Measurements from ENCODE around the gene HACD2. TPM values are rescaled to one million over a fixed set of nuclear protein-coding genes. Genes with fewer than 3 reads are reported as not detected.

HACD2 gene
- total RNA-seq, 1 experiment from 2014 or later, result 27.4 TPM

DNA sequence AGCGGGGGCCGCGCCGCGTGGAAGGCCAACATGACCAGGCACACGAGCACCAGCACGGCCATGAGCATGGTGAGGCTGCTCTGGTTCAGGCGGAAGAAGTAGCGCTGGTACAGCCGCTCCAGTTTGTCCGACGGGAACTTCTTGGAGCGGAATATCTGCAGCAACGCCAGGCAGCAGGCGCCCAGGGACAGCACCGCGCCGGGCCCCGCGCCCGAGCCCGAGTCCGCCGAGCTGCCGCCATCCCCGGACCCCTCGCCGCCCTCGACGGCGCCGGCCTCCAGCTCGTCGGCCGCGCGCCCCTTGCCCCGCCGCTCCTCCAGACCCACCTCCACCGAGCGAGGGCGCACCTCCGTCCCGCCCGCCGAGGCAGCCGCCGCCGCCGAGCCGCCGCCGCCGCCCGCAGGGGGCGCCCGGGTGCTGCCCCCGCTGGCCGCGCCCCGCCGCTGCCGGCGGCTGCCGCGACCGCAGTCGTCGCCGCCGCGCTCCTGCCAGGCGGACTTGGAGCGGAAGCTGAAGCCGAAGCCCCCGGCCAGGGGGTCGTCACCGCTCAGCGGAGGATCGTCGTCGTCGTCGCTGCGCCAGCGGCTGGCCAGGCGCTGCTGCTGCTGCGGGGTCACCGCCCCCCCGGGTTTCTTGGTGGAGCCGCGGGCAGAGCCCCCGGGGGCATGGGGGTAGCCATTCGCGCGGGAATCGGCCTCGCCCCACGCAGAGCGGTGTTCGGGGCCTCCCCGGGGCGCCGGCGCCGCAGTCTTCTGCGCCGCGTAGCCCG is 136.9 kb downstream of the HACD2 start:
- H3K23me2 ChIP-seq (ENCODE audit: insufficient read length, low read depth, low read length, poor library complexity, severe bottlenecking), result peaks cover 9% of the 10 kb centered on the region
- H3K79me2 ChIP-seq (ENCODE audit: insufficient read depth, low read length), result no peaks in the 10 kb centered on the region
- TF ChIP-seq, protein P1, sequence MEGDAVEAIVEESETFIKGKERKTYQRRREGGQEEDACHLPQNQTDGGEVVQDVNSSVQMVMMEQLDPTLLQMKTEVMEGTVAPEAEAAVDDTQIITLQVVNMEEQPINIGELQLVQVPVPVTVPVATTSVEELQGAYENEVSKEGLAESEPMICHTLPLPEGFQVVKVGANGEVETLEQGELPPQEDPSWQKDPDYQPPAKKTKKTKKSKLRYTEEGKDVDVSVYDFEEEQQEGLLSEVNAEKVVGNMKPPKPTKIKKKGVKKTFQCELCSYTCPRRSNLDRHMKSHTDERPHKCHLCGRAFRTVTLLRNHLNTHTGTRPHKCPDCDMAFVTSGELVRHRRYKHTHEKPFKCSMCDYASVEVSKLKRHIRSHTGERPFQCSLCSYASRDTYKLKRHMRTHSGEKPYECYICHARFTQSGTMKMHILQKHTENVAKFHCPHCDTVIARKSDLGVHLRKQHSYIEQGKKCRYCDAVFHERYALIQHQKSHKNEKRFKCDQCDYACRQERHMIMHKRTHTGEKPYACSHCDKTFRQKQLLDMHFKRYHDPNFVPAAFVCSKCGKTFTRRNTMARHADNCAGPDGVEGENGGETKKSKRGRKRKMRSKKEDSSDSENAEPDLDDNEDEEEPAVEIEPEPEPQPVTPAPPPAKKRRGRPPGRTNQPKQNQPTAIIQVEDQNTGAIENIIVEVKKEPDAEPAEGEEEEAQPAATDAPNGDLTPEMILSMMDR (conservative IDR thresholded peaks at IDR 0.05), result peak; percentile 49; the same call in 2 of the 3 replicates
- peaks cover 9% of the 10 kb centered on the region; the same call in 1 of the 2 replicates for H3K27me3 ChIP-seq (ENCODE audit: insufficient read depth, low read length)
- no peak overlapping the region for H2BK20ac ChIP-seq (ENCODE audit: low read depth, low read length, poor library complexity, severe bottlenecking)
- H3K14ac ChIP-seq (ENCODE audit: insufficient read depth, low read length), result no peak overlapping the region; the same call in 1 of the 2 replicates
- peak; percentile 70 for DNase-seq
- H2BK15ac ChIP-seq (ENCODE audit: low read depth, low read length), result no peak overlapping the region
- no peak overlapping the region for H4K8ac ChIP-seq (replicated peaks; ENCODE audit: insufficient read length, low read depth, low read length)
- Mint-ChIP-seq H3K36me3 (ENCODE audit: insufficient read depth in 1 of 3, low read depth in 3 of 3) (no peaks in the 10 kb centered on the region; a peak in 1 of 7 replicates), H3K4me3 (peak overlapping the region in 1 of 2 experiments; percentile 57; a peak in 1 of 5 replicates), H3K27ac (no peak overlapping the region), H3K27me3 (ENCODE audit: low read depth) (peaks cover 70% of the 10 kb centered on the region), H3K9me3 (0 out of 5 replicates have a peak, but pooled peaks cover 0 to 2% of the 10 kb centered on the region in 2 experiments), H3K4me1 (peaks cover 11 to 20% of the 10 kb centered on the region in 2 experiments)
- H3K79me1 ChIP-seq (ENCODE audit: insufficient read depth, low read depth, low read length, poor library complexity, severe bottlenecking), result no peaks in the 10 kb centered on the region
- H2AFZ ChIP-seq (ENCODE audit: low read length), result no peak overlapping the region
- no peak overlapping the region for H2AK5ac ChIP-seq (ENCODE audit: insufficient read length, low read length)
- no peak overlapping the region for H3K18ac ChIP-seq (ENCODE audit: insufficient read length, low read depth, low read length)
- H3K56ac ChIP-seq (ENCODE audit: insufficient read length, low read depth, low read length), result no peak overlapping the region
- no peak overlapping the region for H4K91ac ChIP-seq (ENCODE audit: insufficient read length, low read depth, low read length)
- no peak overlapping the region for H3T11ph ChIP-seq (ENCODE audit: low read length)
- no peaks in the 10 kb centered on the region for H4K20me1 ChIP-seq (ENCODE audit: control insufficient read depth, insufficient read depth, insufficient read length)
- peak overlapping the region; percentile 11 for H3K4me2 ChIP-seq (ENCODE audit: insufficient read depth, insufficient read length, low read length)
- no peak overlapping the region for H4K5ac ChIP-seq (ENCODE audit: insufficient read length, low read depth, low read length)
- H2BK120ac ChIP-seq (ENCODE audit: low read depth, low read length, poor library complexity, severe bottlenecking), result no peak overlapping the region
- no peak overlapping the region for H2BK5ac ChIP-seq (ENCODE audit: insufficient read length, low read length)
- H2BK12ac ChIP-seq (ENCODE audit: insufficient read length, low read depth, low read length), result no peak overlapping the region
- H3K9me3 ChIP-seq (ENCODE audit: control insufficient read depth, low read depth, low read length), result no peaks in the 10 kb centered on the region
- no CpG with 5 or more reads among the region's 110 CpGs for WGBS (ENCODE audit: extremely low coverage, insufficient read length, low lambda C conversion rate)
- no peak overlapping the region for H3K4ac ChIP-seq (ENCODE audit: low read depth, low read length)
- H3K23ac ChIP-seq (ENCODE audit: insufficient read length, low read depth, low read length), result no peak overlapping the region
- H3K27ac ChIP-seq (ENCODE audit: insufficient read length, low read depth, low read length), result no peak overlapping the region
- H3K4me1 ChIP-seq (ENCODE audit: insufficient read depth, low read length), result no peaks in the 10 kb centered on the region
- H3K9ac ChIP-seq (ENCODE audit: extremely low read depth, insufficient read length, low read length), result no peak overlapping the region

All from H9 (cell line).